Panc1 (cell line): ENCODE measurements around the gene GPRC5C. TPM values are rescaled to one million over a fixed set of nuclear protein-coding genes. Genes with fewer than 3 reads are reported as not detected.

Experiments used
- ATAC-seq: fragments of 200-7000 bp; cut with Tn5 transposase; 2 replicates; pipeline ENCODE4 v1.9.1; 2020; ENCODE audit warnings: mild to moderate bottlenecking, moderate library complexity
- BruUV-seq: library from RNA; stranded (reverse); fragments of 400-500 nt; replicated peaks from 2 replicates; lab custom pipeline; 2021; lab: Mats Ljungman, UMichigan
- CTCF ChIA-PET: fragments of 300-600 bp; sonication (Branson Sonifier 250); formaldehyde crosslinking; loops from one replicate; lab custom pipeline; 2022; ENCODE audit warnings: antibody characterized with exemption; lab: Charles Lee
- POLR2A ChIA-PET: fragments of 300-600 bp; sonication (Branson Sonifier 250); formaldehyde crosslinking; loops from one replicate; lab custom pipeline; 2022; ENCODE audit warnings: antibody characterized with exemption; lab: Charles Lee
- DNase-seq: peaks from one replicate; pipeline ENCODE4 v3.0.0-alpha.2; 2010; ENCODE audit warnings: low read depth, low spot score
- H3K27ac ChIP-seq: 2 replicates; pipeline ENCODE4 v1.5.1; 2011; ENCODE audit warnings: mild to moderate bottlenecking, low read length, inconsistent platforms
- H3K27me3 ChIP-seq: fragments of 200-500 bp; sonication (Bioruptor generic); 2 replicates; pipeline ENCODE4 v1.6.0; 2014; ENCODE audit warnings: low read length, inconsistent platforms; ENCODE audit not compliant: control insufficient read depth, insufficient read depth
- H3K36me3 ChIP-seq: fragments of 200-500 bp; sonication (Bioruptor generic); 2 replicates; pipeline ENCODE4 v1.5.1; 2014; ENCODE audit warnings: inconsistent platforms, mild to moderate bottlenecking, low read length, moderate library complexity; ENCODE audit not compliant: control insufficient read depth, insufficient read depth
- H3K4me1 ChIP-seq: 2 replicates; pipeline ENCODE4 v1.5.1; 2011; ENCODE audit warnings: inconsistent platforms, mild to moderate bottlenecking, low read length, moderate library complexity; ENCODE audit not compliant: control insufficient read depth, insufficient read depth
- H3K4me3 ChIP-seq, 2 experiments: 2 replicates each; pipeline ENCODE4 v1.5.1; 2011 to 2012; ENCODE audit warnings: low read depth in 2 of 2, low read length in 2 of 2, mild to moderate bottlenecking in 2 of 2, inconsistent platforms in 1 of 2, moderate library complexity in 1 of 2
- H3K9me3 ChIP-seq: fragments of 200-500 bp; sonication (Bioruptor generic); 2 replicates; pipeline ENCODE4 v1.5.1; 2014; ENCODE audit warnings: low read depth, mild to moderate bottlenecking, inconsistent platforms, low read length, moderate library complexity; ENCODE audit not compliant: control insufficient read depth, insufficient read depth
- CTCF ChIP-seq: fragments of 450-650 bp; IDR thresholded peaks from 2 replicates; pipeline ENCODE4 v1.5.1; 2017; ENCODE audit warnings: mild to moderate bottlenecking
- POLR2AphosphoS5 ChIP-seq: IDR thresholded peaks from 2 replicates; pipeline ENCODE4 v1.6.1; 2012; ENCODE audit warnings: mild to moderate bottlenecking, low read depth, low read length, moderate library complexity
- SIN3A ChIP-seq: IDR thresholded peaks from 2 replicates; pipeline ENCODE4 v1.6.1; 2012; ENCODE audit warnings: low read depth, mild to moderate bottlenecking, low read length, moderate library complexity, borderline replicate concordance; ENCODE audit not compliant: insufficient read depth
- TCF7L2 ChIP-seq: IDR thresholded peaks from 2 replicates; pipeline ENCODE4 v1.6.1; 2011; ENCODE audit warnings: mild to moderate bottlenecking, low read depth, low read length, inconsistent platforms
- in situ Hi-C: cut with HindIII; loops from 2 replicates; pipeline ENCODE4 v1.10.0; 2016; ENCODE audit warnings: low sequenced_read_pairs, low pct_unique_long_range_greater_than_20kb
- intact Hi-C: fragments of 100-400 bp; cut with micrococcal nuclease; formaldehyde crosslinking; loops from one replicate; pipeline ENCODE4 v1.10.0; 2022; ENCODE audit not compliant: unreplicated experiment
- total RNA-seq: library from RNA; stranded (reverse); gene quantifications from one replicate; pipeline ENCODE4 v1.2.1, GENCODE V29; 2021; ENCODE audit not compliant: unreplicated experiment
- TF ChIP-seq, protein P1 (sequence below), 2 experiments: IDR thresholded peaks; 2 replicates each; pipeline ENCODE4 v1.6.1; 2011 to 2012; ENCODE audit warnings: low read depth in 2 of 2, control low read depth in 1 of 2, low read length in 1 of 2, mild to moderate bottlenecking in 1 of 2, moderate library complexity in 1 of 2; ENCODE audit not compliant: insufficient read depth in 1 of 2

GPRC5C gene
- total RNA-seq, 1 experiment from 2014 or later = 57.1 TPM

GRCh38 chr17:74477411-74477810, 45.5 kb downstream of the GPRC5C start:
- CTCF ChIA-PET = no interaction called here

GRCh38 chr17:74478420-74479100, 46.7 kb downstream of the GPRC5C start:
- in situ Hi-C loops = no loop called here
- intact Hi-C loops = no loop called here
- no TSS peak for BruUV-seq
- no peak for DNase-seq
- CTCF ChIA-PET = interaction anchor here (0.6 kb wide), 1 partner anchor 109 kb away, joined by 3 read pairs; no protein-coding TSS in a partner anchor
- ATAC-seq = no peak
- H3K4me3 ChIP-seq = no peak overlapping the region
- no peaks in the 10 kb centered on the region for H3K36me3 ChIP-seq
- no peaks in the 10 kb centered on the region for H3K4me1 ChIP-seq
- POLR2A ChIA-PET = no interaction called here
- peaks cover 6% of the 10 kb centered on the region; the same call in 1 of the 2 replicates for H3K27me3 ChIP-seq
- H3K9me3 ChIP-seq = no peaks in the 10 kb centered on the region
- no peak for TF ChIP-seq TCF7L2
- TF ChIP-seq, protein P1, sequence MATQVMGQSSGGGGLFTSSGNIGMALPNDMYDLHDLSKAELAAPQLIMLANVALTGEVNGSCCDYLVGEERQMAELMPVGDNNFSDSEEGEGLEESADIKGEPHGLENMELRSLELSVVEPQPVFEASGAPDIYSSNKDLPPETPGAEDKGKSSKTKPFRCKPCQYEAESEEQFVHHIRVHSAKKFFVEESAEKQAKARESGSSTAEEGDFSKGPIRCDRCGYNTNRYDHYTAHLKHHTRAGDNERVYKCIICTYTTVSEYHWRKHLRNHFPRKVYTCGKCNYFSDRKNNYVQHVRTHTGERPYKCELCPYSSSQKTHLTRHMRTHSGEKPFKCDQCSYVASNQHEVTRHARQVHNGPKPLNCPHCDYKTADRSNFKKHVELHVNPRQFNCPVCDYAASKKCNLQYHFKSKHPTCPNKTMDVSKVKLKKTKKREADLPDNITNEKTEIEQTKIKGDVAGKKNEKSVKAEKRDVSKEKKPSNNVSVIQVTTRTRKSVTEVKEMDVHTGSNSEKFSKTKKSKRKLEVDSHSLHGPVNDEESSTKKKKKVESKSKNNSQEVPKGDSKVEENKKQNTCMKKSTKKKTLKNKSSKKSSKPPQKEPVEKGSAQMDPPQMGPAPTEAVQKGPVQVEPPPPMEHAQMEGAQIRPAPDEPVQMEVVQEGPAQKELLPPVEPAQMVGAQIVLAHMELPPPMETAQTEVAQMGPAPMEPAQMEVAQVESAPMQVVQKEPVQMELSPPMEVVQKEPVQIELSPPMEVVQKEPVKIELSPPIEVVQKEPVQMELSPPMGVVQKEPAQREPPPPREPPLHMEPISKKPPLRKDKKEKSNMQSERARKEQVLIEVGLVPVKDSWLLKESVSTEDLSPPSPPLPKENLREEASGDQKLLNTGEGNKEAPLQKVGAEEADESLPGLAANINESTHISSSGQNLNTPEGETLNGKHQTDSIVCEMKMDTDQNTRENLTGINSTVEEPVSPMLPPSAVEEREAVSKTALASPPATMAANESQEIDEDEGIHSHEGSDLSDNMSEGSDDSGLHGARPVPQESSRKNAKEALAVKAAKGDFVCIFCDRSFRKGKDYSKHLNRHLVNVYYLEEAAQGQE (IDR thresholded peaks at IDR 0.05; ENCODE audit: insufficient read depth in 1 of 2, low read depth in 2 of 2, low read length in 1 of 2) = no peak
- no peak for TF ChIP-seq CTCF
- no peak for TF ChIP-seq POLR2AphosphoS5
- TF ChIP-seq SIN3A = no peak
- no peak overlapping the region for H3K27ac ChIP-seq

More at GRCh38 chr17:74477411-74477810, 45.5 kb downstream of the GPRC5C start:
- Histone ChIP-seq H3K27me3 (peaks cover 6% of the 10 kb centered on the region; the same call in 1 of the 2 replicates), H3K27ac (no peak overlapping the region), H3K9me3 (no peaks in the 10 kb centered on the region), H3K4me1 (no peaks in the 10 kb centered on the region), H3K4me3 (no peak overlapping the region), H3K36me3 (no peaks in the 10 kb centered on the region)
- BruUV-seq = no TSS peak
- in situ Hi-C loops = no loop called here
- ATAC-seq = no peak
- intact Hi-C loops = no loop called here
- POLR2A ChIA-PET = no interaction called here
- no peak for DNase-seq
- no peak for TF ChIP-seq TCF7L2
- TF ChIP-seq, protein P1 (IDR thresholded peaks at IDR 0.05; ENCODE audit: insufficient read depth in 1 of 2, low read depth in 2 of 2, low read length in 1 of 2) = no peak
- TF ChIP-seq CTCF = no peak
- TF ChIP-seq SIN3A = no peak
- no peak for TF ChIP-seq POLR2AphosphoS5
